Mucosa of stomach (tissue), 1 donor: ENCODE data around the gene CCDC110.
A peak's percentile ranks its signal among the peaks of the same experiment; 100 is the strongest.

Experiments used
- H3K27me3 ChIP-seq: one replicate; pipeline ENCODE4 v1.7.0; 2013; ENCODE audit warnings: mild to moderate bottlenecking, low read length; ENCODE audit not compliant: control insufficient read depth, insufficient read depth
- H3K36me3 ChIP-seq: one replicate; pipeline ENCODE4 v1.7.0; 2013; ENCODE audit warnings: low read length; ENCODE audit not compliant: control insufficient read depth, insufficient read depth
- H3K4me1 ChIP-seq: one replicate; pipeline ENCODE4 v1.7.0; 2013; ENCODE audit warnings: mild to moderate bottlenecking, low read length; ENCODE audit not compliant: control insufficient read depth, insufficient read depth
- H3K4me3 ChIP-seq: one replicate; pipeline ENCODE4 v1.7.0; 2013; ENCODE audit warnings: low read length
- H3K9ac ChIP-seq: one replicate; pipeline ENCODE4 v1.7.0; 2013; ENCODE audit warnings: mild to moderate bottlenecking, low read length, moderate library complexity
- H3K9me3 ChIP-seq: one replicate; pipeline ENCODE4 v1.7.0; 2013; ENCODE audit warnings: mild to moderate bottlenecking, low read length, moderate library complexity; ENCODE audit not compliant: control insufficient read depth
- donor health status: Pancreatic carcinoma.

CCDC110 gene

GRCh38 chr4:185437809-185438208 is 33.7 kb downstream of the CCDC110 start:
- Histone ChIP-seq H3K9me3 (no peaks in the 10 kb centered on the region), H3K9ac (no peak overlapping the region), H3K27me3 (no peaks in the 10 kb centered on the region), H3K4me1 (no peaks in the 10 kb centered on the region), H3K36me3 (no peaks in the 10 kb centered on the region), H3K4me3 (no peak overlapping the region)

- Histone ChIP-seq H3K9ac (no peak overlapping the region), H3K36me3 (no peaks in the 10 kb centered on the region), H3K4me3 (no peak overlapping the region), H3K9me3 (no peaks in the 10 kb centered on the region), H3K27me3 (no peaks in the 10 kb centered on the region), H3K4me1 (no peaks in the 10 kb centered on the region)
Measured at GRCh38 chr4:185435466-185435865, 36.1 kb downstream of the CCDC110 start.

GRCh38 chr4:185429660-185430059 is 41.9 kb downstream of the CCDC110 start:
- Histone ChIP-seq H3K9ac (no peak overlapping the region), H3K4me3 (no peak overlapping the region), H3K9me3 (no peaks in the 10 kb centered on the region), H3K36me3 (no peaks in the 10 kb centered on the region), H3K4me1 (peaks cover 6% of the 10 kb centered on the region), H3K27me3 (no peaks in the 10 kb centered on the region)

GRCh38 chr4:185426960-185427688 is 44.4 kb downstream of the CCDC110 start:
- Histone ChIP-seq H3K9ac (no peak overlapping the region), H3K4me3 (no peak overlapping the region), H3K9me3 (no peaks in the 10 kb centered on the region), H3K4me1 (peaks cover 11% of the 10 kb centered on the region), H3K27me3 (no peaks in the 10 kb centered on the region), H3K36me3 (no peaks in the 10 kb centered on the region)

GRCh38 chr4:185425647-185426352 is 45.7 kb downstream of the CCDC110 start, which contains the start of gene UFSP2:
Gene UFSP2, minus strand, starts transcription at chr4:185425964. Its CDS starts 96 bp downstream, at chr4:185425868.
- no peaks in the 10 kb centered on the region for H3K27me3 ChIP-seq
- H3K4me3 ChIP-seq = peak within 1 kb of the TSS; percentile 89
- peak within 1 kb of the TSS; percentile 89 for H3K9ac ChIP-seq
- no peaks in the 10 kb centered on the region for H3K9me3 ChIP-seq
- H3K4me1 ChIP-seq = peaks cover 11% of the 10 kb centered on the region
- H3K36me3 ChIP-seq = no peaks in the 10 kb centered on the region

GRCh38 chr4:185424905-185425646 is 46.5 kb downstream of the CCDC110 start:
- Histone ChIP-seq H3K4me1 (peaks cover 11% of the 10 kb centered on the region), H3K4me3 (peak overlapping the region; percentile 89), H3K9ac (peak overlapping the region; percentile 89), H3K9me3 (no peaks in the 10 kb centered on the region), H3K36me3 (no peaks in the 10 kb centered on the region), H3K27me3 (no peaks in the 10 kb centered on the region)

GRCh38 chr4:185421366-185422124 is 50.0 kb downstream of the CCDC110 start:
- Histone ChIP-seq H3K4me1 (peaks cover 11% of the 10 kb centered on the region), H3K4me3 (no peak overlapping the region), H3K9me3 (no peaks in the 10 kb centered on the region)

GRCh38 chr4:185416955-185417354 is 54.6 kb downstream of the CCDC110 start:
- no peaks in the 10 kb centered on the region for H3K4me1 ChIP-seq
- no peaks in the 10 kb centered on the region for H3K9me3 ChIP-seq
- H3K27me3 ChIP-seq = no peaks in the 10 kb centered on the region
- no peak overlapping the region for H3K4me3 ChIP-seq
- H3K9ac ChIP-seq = no peak overlapping the region
- peaks cover 4% of the 10 kb centered on the region for H3K36me3 ChIP-seq

More at GRCh38 chr4:185421366-185422124, 50.0 kb downstream of the CCDC110 start:
- Histone ChIP-seq H3K27me3 (no peaks in the 10 kb centered on the region), H3K36me3 (peaks cover 4% of the 10 kb centered on the region), H3K9ac (no peak overlapping the region)

- no peaks in the 10 kb centered on the region for H3K27me3 ChIP-seq
- no peak overlapping the region for H3K9ac ChIP-seq
- no peak overlapping the region for H3K4me3 ChIP-seq
- H3K36me3 ChIP-seq = peaks cover 4% of the 10 kb centered on the region
- no peaks in the 10 kb centered on the region for H3K9me3 ChIP-seq
- no peaks in the 10 kb centered on the region for H3K4me1 ChIP-seq
Measured at GRCh38 chr4:185412412-185412811, 59.1 kb downstream of the CCDC110 start.

GRCh38 chr4:185411849-185412248 is 59.7 kb downstream of the CCDC110 start:
- H3K4me3 ChIP-seq = no peak overlapping the region
- no peaks in the 10 kb centered on the region for H3K9me3 ChIP-seq
- peaks cover 2% of the 10 kb centered on the region for H3K36me3 ChIP-seq
- H3K27me3 ChIP-seq = no peaks in the 10 kb centered on the region
- H3K9ac ChIP-seq = no peak overlapping the region
- H3K4me1 ChIP-seq = no peaks in the 10 kb centered on the region

- H3K4me1 ChIP-seq = no peaks in the 10 kb centered on the region
- H3K27me3 ChIP-seq = no peaks in the 10 kb centered on the region
- no peaks in the 10 kb centered on the region for H3K9me3 ChIP-seq
- no peak overlapping the region for H3K4me3 ChIP-seq
- no peaks in the 10 kb centered on the region for H3K36me3 ChIP-seq
- H3K9ac ChIP-seq = no peak overlapping the region
Measured at GRCh38 chr4:185408432-185408831, 63.1 kb downstream of the CCDC110 start.
